ENCODE data around the gene C4orf54.

The C4orf54 gene

GRCh38 chr4:99670409-99671073 is 12.9 kb upstream of the C4orf54 start (continued):
- TF ChIP-seq OSR1 (CRISPR knock-in tag; IDR thresholded peaks at IDR 0.05), result no peak

- ATAC-seq, result no peak
- TF ChIP-seq ARNTL (CRISPR knock-in tag; IDR thresholded peaks at IDR 0.05; ENCODE audit: borderline replicate concordance, low read depth) (no peak), POU6F1 (CRISPR knock-in tag; IDR thresholded peaks at IDR 0.05; ENCODE audit: borderline replicate concordance, low read depth) (no peak), TSHZ2 (CRISPR knock-in tag; IDR thresholded peaks at IDR 0.05) (no peak), ZNF565 (CRISPR knock-in tag; conservative IDR thresholded peaks at IDR 0.05; ENCODE audit: low read depth) (no peak), CSRNP3 (CRISPR knock-in tag; IDR thresholded peaks at IDR 0.05) (no peak), PPARA (CRISPR knock-in tag; IDR thresholded peaks at IDR 0.05; ENCODE audit: borderline replicate concordance) (no peak), RARB (CRISPR knock-in tag; IDR thresholded peaks at IDR 0.05) (no peak), TOX (CRISPR knock-in tag; IDR thresholded peaks at IDR 0.05; ENCODE audit: borderline replicate concordance) (no peak), SNAI2 (CRISPR knock-in tag; IDR thresholded peaks at IDR 0.05) (no peak), ZNF70 (CRISPR knock-in tag; IDR thresholded peaks at IDR 0.05) (no peak), PATZ1 (CRISPR knock-in tag; IDR thresholded peaks at IDR 0.05; ENCODE audit: borderline replicate concordance) (no peak), TCF4 (CRISPR knock-in tag; IDR thresholded peaks at IDR 0.05; ENCODE audit: borderline replicate concordance) (no peak)
These were observed 11.5 kb upstream of the C4orf54 start for GRCh38 chr4:99669084-99669483.

- no peak for ATAC-seq
- no peak for TF ChIP-seq TCF4 (CRISPR knock-in tag; IDR thresholded peaks at IDR 0.05; ENCODE audit: borderline replicate concordance)
These were observed 10.8 kb upstream of the C4orf54 start for GRCh38 chr4:99668472-99668871.

- ATAC-seq, result no peak
- no peak for TF ChIP-seq GLIS3 (CRISPR knock-in tag; IDR thresholded peaks at IDR 0.05)
- no peak for TF ChIP-seq PPARA (CRISPR knock-in tag; IDR thresholded peaks at IDR 0.05; ENCODE audit: borderline replicate concordance)
- TF ChIP-seq ESRRG (CRISPR knock-in tag; IDR thresholded peaks at IDR 0.05), result no peak
- no peak for TF ChIP-seq POU6F1 (CRISPR knock-in tag; IDR thresholded peaks at IDR 0.05; ENCODE audit: borderline replicate concordance, low read depth)
- no peak for TF ChIP-seq CSDC2 (CRISPR knock-in tag; IDR thresholded peaks at IDR 0.05)
- no peak for TF ChIP-seq ISL1 (CRISPR knock-in tag; IDR thresholded peaks at IDR 0.05)
- no peak for TF ChIP-seq CREB5 (CRISPR knock-in tag; IDR thresholded peaks at IDR 0.05; ENCODE audit: low read depth)
- TF ChIP-seq TSHZ2 (CRISPR knock-in tag; IDR thresholded peaks at IDR 0.05), result no peak
These were observed 8.4 kb upstream of the C4orf54 start for GRCh38 chr4:99665983-99666382.

Data from SK-N-SH treated with all-trans-retinoic acid at 6 μM for 48 hours (cell line).